IMR-90 (cell line): ENCODE data around the gene ANKRD40CL. TPM values are rescaled to one million over a fixed set of nuclear protein-coding genes. Genes with fewer than 3 reads are reported as not detected.

ENCODE experiments used
- ATAC-seq: fragments of 200-7000 bp; cut with Tn5 transposase; 2 replicates; pipeline ENCODE4 v1.9.1; 2020; ENCODE audit warnings: low read depth, mild to moderate bottlenecking, moderate library complexity
- BruUV-seq: library from RNA; stranded (reverse); fragments of 400-500 nt; replicated peaks from 2 replicates; lab custom pipeline; 2021; lab: Mats Ljungman, UMichigan
- CTCF ChIA-PET: fragments of 300-600 bp; formaldehyde crosslinking; extraction: SDS; loops from one replicate; lab custom pipeline; 2021; ENCODE audit warnings: antibody characterized with exemption; lab: Yijun Ruan, JAX
- POLR2A ChIA-PET: fragments of 300-600 bp; sonication (Branson Sonifier 250); formaldehyde crosslinking; loops from one replicate; lab custom pipeline; 2022; ENCODE audit warnings: antibody characterized with exemption; ENCODE audit not compliant: unreplicated experiment; lab: Charles Lee
- DNase-seq: peaks from one replicate; pipeline ENCODE4 v3.0.0; 2013
- H2AFZ ChIP-seq: replicated peaks from 2 replicates; pipeline ENCODE3; 2013; ENCODE audit warnings: low read length, mild to moderate bottlenecking; ENCODE audit not compliant: poor library complexity
- H2AK5ac ChIP-seq: 2 replicates; pipeline ENCODE4 v1.6.1; 2013; ENCODE audit warnings: low read depth, low read length, inconsistent platforms
- H2AK9ac ChIP-seq: replicated peaks from 2 replicates; pipeline ENCODE3; 2013; ENCODE audit warnings: mild to moderate bottlenecking, low read depth, low read length, moderate library complexity; ENCODE audit not compliant: poor library complexity
- H2BK120ac ChIP-seq: 2 replicates; pipeline ENCODE4 v1.6.1; 2013; ENCODE audit warnings: low read depth, low read length, inconsistent platforms
- H2BK15ac ChIP-seq: 3 replicates; pipeline ENCODE4 v1.6.1; 2013; ENCODE audit warnings: low read depth, low read length, inconsistent platforms
- H2BK20ac ChIP-seq: 2 replicates; pipeline ENCODE4 v1.6.1; 2013; ENCODE audit warnings: low read depth, mild to moderate bottlenecking, inconsistent platforms, low read length, moderate library complexity
- H2BK5ac ChIP-seq: 2 replicates; pipeline ENCODE4 v1.6.1; 2013; ENCODE audit warnings: mild to moderate bottlenecking, low read depth, low read length, inconsistent platforms; ENCODE audit not compliant: poor library complexity, severe bottlenecking
- H3K14ac ChIP-seq: replicated peaks from 2 replicates; pipeline ENCODE4 v1.6.1; 2013; ENCODE audit warnings: low read depth, low read length, inconsistent platforms
- H3K18ac ChIP-seq: 2 replicates; pipeline ENCODE4 v1.6.1; 2013; ENCODE audit warnings: low read depth, low read length, control low read depth
- H3K23ac ChIP-seq: 2 replicates; pipeline ENCODE4 v1.6.1; 2013; ENCODE audit warnings: low read depth, low read length, inconsistent platforms
- H3K27ac ChIP-seq: 2 replicates; pipeline ENCODE4 v1.5.1; 2013; ENCODE audit warnings: mild to moderate bottlenecking, control low read depth, low read length; ENCODE audit not compliant: insufficient read depth
- H3K27me3 ChIP-seq: 2 replicates; pipeline ENCODE4 v1.6.1; 2013; ENCODE audit warnings: low read length; ENCODE audit not compliant: control insufficient read depth, insufficient read depth
- H3K36me3 ChIP-seq: 2 replicates; pipeline ENCODE4 v1.6.1; 2013; ENCODE audit warnings: low read length, mixed read lengths; ENCODE audit not compliant: control insufficient read depth, insufficient read depth
- H3K4ac ChIP-seq: 2 replicates; pipeline ENCODE4 v1.6.1; 2013; ENCODE audit warnings: low read depth, low read length, inconsistent platforms
- H3K4me1 ChIP-seq: 2 replicates; pipeline ENCODE4 v1.6.1; 2013; ENCODE audit warnings: low read length, mixed read lengths; ENCODE audit not compliant: control insufficient read depth, insufficient read depth
- H3K4me2 ChIP-seq: 2 replicates; pipeline ENCODE4 v1.6.1; 2013; ENCODE audit warnings: low read depth, mild to moderate bottlenecking, control low read depth, low read length, moderate library complexity
- H3K4me3 ChIP-seq: 2 replicates; pipeline ENCODE4 v1.5.1; 2013; ENCODE audit warnings: low read depth, mild to moderate bottlenecking, control low read depth, low read length, moderate library complexity; ENCODE audit not compliant: insufficient read depth
- H3K56ac ChIP-seq: 2 replicates; pipeline ENCODE4 v1.6.1; 2013; ENCODE audit warnings: low read length, inconsistent platforms; ENCODE audit not compliant: insufficient read depth; ENCODE audit errors: extremely low read depth
- H3K79me1 ChIP-seq, 2 experiments: 2 replicates each; pipeline ENCODE4 v1.6.1; 2013; ENCODE audit warnings: low read length in 2 of 2, inconsistent platforms in 1 of 2, low read depth in 1 of 2
- H3K9ac ChIP-seq: 2 replicates; pipeline ENCODE4 v1.6.1; 2013; ENCODE audit warnings: low read depth, low read length, control low read depth
- H3K9me1 ChIP-seq: 2 replicates; pipeline ENCODE4 v1.6.1; 2013; ENCODE audit warnings: low read length, inconsistent platforms; ENCODE audit not compliant: insufficient read depth
- H3K9me3 ChIP-seq: 2 replicates; pipeline ENCODE4 v1.6.1; 2013; ENCODE audit warnings: low read length; ENCODE audit not compliant: control insufficient read depth, insufficient read depth
- H4K20me1 ChIP-seq: 2 replicates; pipeline ENCODE4 v1.6.1; 2013; ENCODE audit warnings: low read length, inconsistent platforms; ENCODE audit not compliant: insufficient read depth
- H4K5ac ChIP-seq: 2 replicates; pipeline ENCODE4 v1.6.1; 2013; ENCODE audit warnings: mild to moderate bottlenecking, low read depth, low read length, control low read depth
- H4K8ac ChIP-seq, 2 experiments: 2 replicates each; pipeline ENCODE4 v1.6.1; 2013; ENCODE audit warnings: low read depth in 2 of 2, low read length in 2 of 2, control low read depth in 1 of 2, inconsistent platforms in 1 of 2
- H4K91ac ChIP-seq: 2 replicates; pipeline ENCODE4 v1.6.1; 2013; ENCODE audit warnings: low read depth, low read length, inconsistent platforms; ENCODE audit not compliant: insufficient read depth
- NFE2L2 ChIP-seq: fragments of 150-350 bp; IDR thresholded peaks from 2 replicates; pipeline ENCODE4 v1.6.1; 2016; ENCODE audit warnings: low read depth, mild to moderate bottlenecking, low read length
- WGBS, 2 experiments: methylation state at CpG; one replicate each; pipeline versions ENCODE4 v1.1.5 to v1.1.7; 2013; ENCODE audit warnings: missing lambda C conversion rate in 2 of 2; ENCODE audit not compliant: insufficient read length in 1 of 2; ENCODE audit errors: extremely low coverage in 2 of 2; 5-methylcytosine and 5-hydroxymethylcytosine counted together
- dilution Hi-C: fragments of 300-500 bp; cut with HindIII; formaldehyde crosslinking; loops from one replicate; pipeline ENCODE4 v1.14.3; 2018; ENCODE audit warnings: low sequenced_read_pairs; ENCODE audit not compliant: unreplicated experiment
- in situ Hi-C: fragments of 300-500 bp; cut with MboI; formaldehyde crosslinking; loops from 3 replicates; pipeline ENCODE4 v1.14.3; 2019; ENCODE audit warnings: low sequenced_read_pairs, inconsistent platforms, mixed read lengths
- intact Hi-C: fragments of 100-400 bp; cut with micrococcal nuclease; formaldehyde crosslinking; loops from 2 replicates; pipeline ENCODE4 v1.10.0; 2022
- polyA plus RNA-seq, 3 experiments: library from polyadenylated mRNA; depleted of rRNA; stranded (reverse); fragments of >200 nt; gene quantifications; 2 replicates each; pipeline ENCODE4 v1.2.3, GENCODE V29; 2012; ENCODE audit warnings: low replicate concordance in 1 of 3
- total RNA-seq: library from RNA; depleted of rRNA; stranded (reverse); fragments of >200 nt; gene quantifications from 2 replicates; pipeline ENCODE4 v1.2.3, GENCODE V29; 2012

ANKRD40CL gene
- total and polyA plus RNA-seq, 2 of the 4 experiments (the other 2 are of a cell fraction), result not detected

DNA sequence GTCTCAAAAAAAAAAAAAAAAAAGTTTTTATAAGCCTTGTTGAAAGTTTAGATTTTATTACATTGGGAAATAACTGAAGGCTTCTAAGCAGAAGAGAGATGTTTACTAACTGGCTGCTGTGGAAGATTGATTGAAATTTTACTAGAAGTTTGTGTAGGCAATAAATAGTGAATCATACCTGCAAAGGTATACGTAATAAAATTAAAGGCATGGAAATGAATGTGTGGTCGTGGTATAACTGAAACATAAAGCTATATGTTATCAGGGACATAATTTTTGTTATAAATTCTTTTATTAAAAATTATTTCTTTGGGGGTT is 39.2 kb downstream of the ANKRD40CL start:
- Histone ChIP-seq H2AK9ac (no peak overlapping the region), H4K5ac (no peak overlapping the region), H2AK5ac (no peak overlapping the region), H3K4me2 (no peak overlapping the region), H2BK5ac (no peak overlapping the region), H2BK120ac (no peak overlapping the region), H4K8ac (no peak overlapping the region), H3K79me1 (peaks cover 0 to 45% of the 10 kb centered on the region in 2 experiments; a peak in 3 of 4 replicates), H3K4me1 (peaks cover 10% of the 10 kb centered on the region), H2BK15ac (no peak overlapping the region), H3K23ac (no peak overlapping the region), H3K36me3 (0 out of 2 replicates have a peak, but pooled peaks cover 3% of the 10 kb centered on the region), H3K18ac (no peak overlapping the region), H3K9ac (no peak overlapping the region), H3K27ac (no peak overlapping the region), H3K56ac (no peak overlapping the region), H4K20me1 (peaks cover 95% of the 10 kb centered on the region), H3K14ac (no peak overlapping the region), H3K4ac (no peak overlapping the region), H2BK20ac (no peak overlapping the region), H4K91ac (no peak overlapping the region), H2AFZ (no peak overlapping the region), H3K4me3 (no peak overlapping the region), H3K27me3 (no peaks in the 10 kb centered on the region), H3K9me1 (peaks cover 16% of the 10 kb centered on the region), H3K9me3 (no peaks in the 10 kb centered on the region)
- no TSS peak for BruUV-seq
- POLR2A ChIA-PET, result interaction anchor here (0.6 kb wide), 1 partner anchor 70 kb away, joined by 9 read pairs; no protein-coding TSS in a partner anchor
- ATAC-seq (no peak), DNase-seq (no peak)
- in situ Hi-C loops (no loop called here), dilution Hi-C loops (no loop called here), intact Hi-C loops (no loop called here)
- CTCF ChIA-PET, result no interaction called here
- no peak for TF ChIP-seq NFE2L2
- WGBS, 2 experiments, result no CpG with 5 or more reads among the region's 2 CpGs
